Astrocyte (in vitro differentiated cells and primary cell): ENCODE results near the gene PLB1. TPM values are rescaled to one million over a fixed set of nuclear protein-coding genes. Genes with fewer than 3 reads are reported as not detected.

Experiments
- DNase-seq: peaks from one replicate; pipeline ENCODE4 v3.0.0-alpha.2; 2010; ENCODE audit warnings: low read depth
- FAIRE-seq: peaks from 2 replicates; lab custom pipeline; 2011; peaks lifted over from hg19 to GRCh38; lab: Jason Lieb, UNC
- H2AFZ ChIP-seq: 2 replicates; pipeline ENCODE4 v1.6.0; 2012; ENCODE audit warnings: low read depth, low read length, inconsistent platforms
- H3K27ac ChIP-seq: 2 replicates; pipeline ENCODE4 v1.5.1; 2011; ENCODE audit warnings: low read depth, low read length, inconsistent platforms
- H3K27me3 ChIP-seq: 2 replicates; pipeline ENCODE4 v1.6.0; 2011; ENCODE audit warnings: low read length, inconsistent platforms; ENCODE audit not compliant: insufficient read depth
- H3K36me3 ChIP-seq: 2 replicates; pipeline ENCODE4 v1.5.1; 2011; ENCODE audit warnings: low read length, inconsistent platforms; ENCODE audit not compliant: insufficient read depth
- H3K4me1 ChIP-seq: 2 replicates; pipeline ENCODE4 v1.5.1; 2011; ENCODE audit warnings: low read length, inconsistent platforms; ENCODE audit not compliant: insufficient read depth
- H3K4me2 ChIP-seq: 2 replicates; pipeline ENCODE4 v1.6.0; 2012; ENCODE audit warnings: low read length, inconsistent platforms
- H3K4me3 ChIP-seq: 2 replicates; pipeline ENCODE4 v1.5.1; 2011; ENCODE audit warnings: low read depth, mild to moderate bottlenecking, low read length, inconsistent platforms; ENCODE audit not compliant: insufficient read depth
- H3K79me2 ChIP-seq: 2 replicates; pipeline ENCODE4 v1.6.0; 2012; ENCODE audit warnings: mild to moderate bottlenecking, low read length, inconsistent platforms; ENCODE audit not compliant: insufficient read depth
- H3K9ac ChIP-seq: 2 replicates; pipeline ENCODE4 v1.6.0; 2012; ENCODE audit warnings: mild to moderate bottlenecking, low read length, inconsistent platforms
- H3K9me3 ChIP-seq: 2 replicates; pipeline ENCODE4 v1.5.1; 2012; ENCODE audit warnings: low read depth, mild to moderate bottlenecking, low read length, inconsistent platforms; ENCODE audit not compliant: insufficient read depth
- H4K20me1 ChIP-seq: 2 replicates; pipeline ENCODE4 v1.6.0; 2012; ENCODE audit warnings: low read length, inconsistent platforms; ENCODE audit not compliant: insufficient read depth
- H3K27ac Mint-ChIP-seq: one replicate; pipeline ENCODE4 v1.8.0; 2021; ENCODE audit warnings: mild to moderate bottlenecking, mixed read lengths; ENCODE audit not compliant: unreplicated experiment
- H3K27me3 Mint-ChIP-seq: one replicate; pipeline ENCODE4 v1.8.0; 2021; ENCODE audit warnings: low read depth, mixed read lengths; ENCODE audit not compliant: unreplicated experiment
- H3K36me3 Mint-ChIP-seq: one replicate; pipeline ENCODE4 v1.8.0; 2021; ENCODE audit warnings: low read depth, mixed read lengths; ENCODE audit not compliant: unreplicated experiment
- H3K4me1 Mint-ChIP-seq: one replicate; pipeline ENCODE4 v1.8.0; 2021; ENCODE audit warnings: low read depth, mixed read lengths; ENCODE audit not compliant: unreplicated experiment
- H3K4me3 Mint-ChIP-seq: one replicate; pipeline ENCODE4 v1.8.0; 2021; ENCODE audit warnings: mild to moderate bottlenecking, moderate library complexity, mixed read lengths; ENCODE audit not compliant: unreplicated experiment
- H3K9me3 Mint-ChIP-seq: one replicate; pipeline ENCODE4 v1.8.0; 2021; ENCODE audit warnings: mild to moderate bottlenecking, mixed read lengths; ENCODE audit not compliant: unreplicated experiment
- EZH2 ChIP-seq: IDR thresholded peaks from 2 replicates; pipeline ENCODE4 v1.6.1; 2012; ENCODE audit warnings: mild to moderate bottlenecking, low read length, inconsistent platforms; ENCODE audit not compliant: insufficient read depth
- total RNA-seq: library from RNA; stranded (reverse); gene quantifications from 2 replicates; pipeline ENCODE4 v1.2.1, GENCODE V29; 2021
- TF ChIP-seq, protein P1 (sequence below): IDR thresholded peaks from 2 replicates; pipeline ENCODE4 v1.5.1; 2011; ENCODE audit warnings: low read depth, mild to moderate bottlenecking, inconsistent platforms, low read length, moderate library complexity; ENCODE audit not compliant: insufficient read depth

Gene PLB1
- total RNA-seq, 1 donor from 2014 or later = 0.98 TPM

DNA sequence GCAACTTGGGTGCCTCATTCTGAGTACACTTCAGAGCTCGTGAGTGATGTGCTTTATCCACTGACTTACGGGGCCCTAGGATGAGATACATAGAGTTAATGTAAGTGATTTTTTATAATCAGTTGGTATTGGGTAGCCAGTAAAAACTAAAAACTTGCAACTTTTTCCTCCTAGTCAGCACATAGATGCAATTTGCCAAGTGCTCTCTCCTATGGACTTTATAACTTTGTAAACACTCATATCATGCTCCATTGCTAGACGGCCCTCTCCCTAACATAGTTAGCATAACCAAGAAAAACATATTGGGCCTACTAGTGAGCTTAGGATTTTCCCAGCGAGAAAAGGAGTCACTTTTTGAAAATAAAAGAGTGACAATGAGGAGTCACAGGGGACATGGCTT, 60.4 kb downstream of the PLB1 start:
- peaks cover 3% of the 10 kb centered on the region for H3K27me3 Mint-ChIP-seq
- Histone ChIP-seq H3K79me2 (no peaks in the 10 kb centered on the region), H3K9ac (no peak overlapping the region), H4K20me1 (no peaks in the 10 kb centered on the region), H2AFZ (no peak overlapping the region), H3K4me1 (no peaks in the 10 kb centered on the region), H3K4me2 (no peak overlapping the region), H3K27ac (no peak overlapping the region), H3K9me3 (no peaks in the 10 kb centered on the region), H3K36me3 (no peaks in the 10 kb centered on the region), H3K4me3 (no peak overlapping the region), H3K27me3 (no peaks in the 10 kb centered on the region)
- FAIRE-seq (no peak), DNase-seq (no peak)
- H3K4me1 Mint-ChIP-seq = peaks cover 9% of the 10 kb centered on the region
- TF ChIP-seq EZH2 = no peak
- TF ChIP-seq, protein P1, sequence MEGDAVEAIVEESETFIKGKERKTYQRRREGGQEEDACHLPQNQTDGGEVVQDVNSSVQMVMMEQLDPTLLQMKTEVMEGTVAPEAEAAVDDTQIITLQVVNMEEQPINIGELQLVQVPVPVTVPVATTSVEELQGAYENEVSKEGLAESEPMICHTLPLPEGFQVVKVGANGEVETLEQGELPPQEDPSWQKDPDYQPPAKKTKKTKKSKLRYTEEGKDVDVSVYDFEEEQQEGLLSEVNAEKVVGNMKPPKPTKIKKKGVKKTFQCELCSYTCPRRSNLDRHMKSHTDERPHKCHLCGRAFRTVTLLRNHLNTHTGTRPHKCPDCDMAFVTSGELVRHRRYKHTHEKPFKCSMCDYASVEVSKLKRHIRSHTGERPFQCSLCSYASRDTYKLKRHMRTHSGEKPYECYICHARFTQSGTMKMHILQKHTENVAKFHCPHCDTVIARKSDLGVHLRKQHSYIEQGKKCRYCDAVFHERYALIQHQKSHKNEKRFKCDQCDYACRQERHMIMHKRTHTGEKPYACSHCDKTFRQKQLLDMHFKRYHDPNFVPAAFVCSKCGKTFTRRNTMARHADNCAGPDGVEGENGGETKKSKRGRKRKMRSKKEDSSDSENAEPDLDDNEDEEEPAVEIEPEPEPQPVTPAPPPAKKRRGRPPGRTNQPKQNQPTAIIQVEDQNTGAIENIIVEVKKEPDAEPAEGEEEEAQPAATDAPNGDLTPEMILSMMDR = no peak
- no peak overlapping the region for H3K27ac Mint-ChIP-seq
- H3K9me3 Mint-ChIP-seq = no peaks in the 10 kb centered on the region
- H3K4me3 Mint-ChIP-seq = no peak overlapping the region
- peaks cover 3% of the 10 kb centered on the region for H3K36me3 Mint-ChIP-seq

- TF ChIP-seq, protein P1 = no peak
- TF ChIP-seq EZH2 = no peak
Measured at GRCh38 chr2:28557389-28558131, 61.7 kb downstream of the PLB1 start.

DNA sequence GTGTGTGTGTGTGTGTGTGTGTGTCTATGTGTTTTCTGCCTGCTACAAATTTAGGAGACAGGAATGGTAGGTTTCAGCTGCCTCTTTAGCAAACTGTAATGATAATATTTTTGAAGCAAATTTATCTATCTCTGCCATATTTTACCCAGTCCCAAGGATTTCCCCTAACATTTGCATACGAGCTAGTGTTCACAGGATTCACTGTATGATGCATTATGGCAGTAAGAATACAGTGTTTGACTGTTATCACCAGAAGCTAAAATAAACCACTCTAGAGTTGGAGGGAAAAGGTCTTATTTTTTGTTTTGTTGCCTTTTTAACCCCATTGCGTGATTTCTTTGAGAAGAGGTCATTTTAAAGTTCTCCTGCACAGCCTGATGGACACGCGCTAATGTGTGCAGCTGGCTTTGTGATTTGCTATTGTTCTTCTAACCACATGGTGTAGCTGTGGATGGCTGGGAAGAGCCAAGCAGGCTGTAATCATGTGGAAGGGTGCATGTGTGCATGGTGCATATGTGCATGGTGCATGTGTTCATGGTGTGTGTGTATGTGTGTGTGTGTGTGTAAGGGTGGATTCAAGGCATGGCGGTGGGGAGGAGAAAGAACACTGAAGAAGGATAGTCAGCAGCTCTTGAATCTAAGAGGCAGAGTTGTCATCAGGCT, 62.4 kb downstream of the PLB1 start:
- H3K9me3 ChIP-seq = no peaks in the 10 kb centered on the region
- no peak overlapping the region for H3K4me2 ChIP-seq
- no peak overlapping the region for H3K4me3 Mint-ChIP-seq
- no peak for FAIRE-seq
- H3K27me3 Mint-ChIP-seq = peaks cover 3% of the 10 kb centered on the region
- H3K27ac Mint-ChIP-seq = no peak overlapping the region
- no peak for DNase-seq
- no peaks in the 10 kb centered on the region for H3K4me1 ChIP-seq
- H3K36me3 ChIP-seq = no peaks in the 10 kb centered on the region
- no peaks in the 10 kb centered on the region for H3K4me1 Mint-ChIP-seq
- H3K27me3 ChIP-seq = no peaks in the 10 kb centered on the region
- peaks cover 3% of the 10 kb centered on the region for H3K36me3 Mint-ChIP-seq
- H3K9me3 Mint-ChIP-seq = no peaks in the 10 kb centered on the region
- no peak for TF ChIP-seq EZH2
- TF ChIP-seq, protein P1 = no peak
- no peak overlapping the region for H3K4me3 ChIP-seq
- H3K79me2 ChIP-seq = no peaks in the 10 kb centered on the region
- H3K9ac ChIP-seq = no peak overlapping the region
- no peak overlapping the region for H2AFZ ChIP-seq
- no peaks in the 10 kb centered on the region for H4K20me1 ChIP-seq
- no peak overlapping the region for H3K27ac ChIP-seq

More at GRCh38 chr2:28557389-28558131, 61.7 kb downstream of the PLB1 start:
- Histone ChIP-seq H4K20me1 (no peaks in the 10 kb centered on the region), H3K27ac (no peak overlapping the region), H3K27me3 (no peaks in the 10 kb centered on the region), H3K9me3 (no peaks in the 10 kb centered on the region), H3K36me3 (no peaks in the 10 kb centered on the region), H3K4me3 (no peak overlapping the region), H3K4me2 (no peak overlapping the region), H3K79me2 (no peaks in the 10 kb centered on the region), H3K4me1 (no peaks in the 10 kb centered on the region), H3K9ac (no peak overlapping the region), H2AFZ (no peak overlapping the region)
- no peak overlapping the region for H3K27ac Mint-ChIP-seq
- no peaks in the 10 kb centered on the region for H3K9me3 Mint-ChIP-seq
- peaks cover 3% of the 10 kb centered on the region for H3K36me3 Mint-ChIP-seq
- H3K4me1 Mint-ChIP-seq = peaks cover under 1% of the 10 kb centered on the region
- FAIRE-seq (no peak), DNase-seq (no peak)
- no peak overlapping the region for H3K4me3 Mint-ChIP-seq
- H3K27me3 Mint-ChIP-seq = peaks cover 3% of the 10 kb centered on the region
